Activated effector memory CD4-positive, alpha-beta T cell treated with anti-CD3 and anti-CD28 coated beads, Interleukin-2, amount 50 U/mL, for 16 hours (primary cell): ENCODE data around the gene DCST1.

Experiments used
- DNase-seq: peaks from one replicate; pipeline ENCODE4 v3.0.0-alpha.2; 2020

DCST1 gene

DNA sequence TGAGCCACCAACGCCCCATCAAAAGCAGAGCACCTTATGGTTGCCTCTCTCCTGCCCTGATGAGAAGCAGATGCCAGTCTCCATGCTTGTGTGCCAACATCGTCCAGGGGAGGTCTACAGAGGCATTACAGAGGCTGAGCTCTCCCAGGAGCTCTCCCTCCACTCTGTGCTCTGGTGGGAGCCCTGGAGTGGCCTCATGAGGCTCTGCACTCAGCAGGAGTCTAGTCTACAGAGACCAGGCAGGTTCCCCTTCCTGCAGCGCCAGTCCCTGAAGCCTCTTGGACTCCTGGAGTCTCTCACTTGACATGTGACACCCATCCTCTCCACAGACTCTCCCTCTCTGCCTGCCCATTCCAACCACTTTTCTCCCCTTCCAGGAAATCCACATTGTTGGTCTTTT lies 3.4 kb downstream of the DCST1 start:
- DNase-seq = no peak

DNA sequence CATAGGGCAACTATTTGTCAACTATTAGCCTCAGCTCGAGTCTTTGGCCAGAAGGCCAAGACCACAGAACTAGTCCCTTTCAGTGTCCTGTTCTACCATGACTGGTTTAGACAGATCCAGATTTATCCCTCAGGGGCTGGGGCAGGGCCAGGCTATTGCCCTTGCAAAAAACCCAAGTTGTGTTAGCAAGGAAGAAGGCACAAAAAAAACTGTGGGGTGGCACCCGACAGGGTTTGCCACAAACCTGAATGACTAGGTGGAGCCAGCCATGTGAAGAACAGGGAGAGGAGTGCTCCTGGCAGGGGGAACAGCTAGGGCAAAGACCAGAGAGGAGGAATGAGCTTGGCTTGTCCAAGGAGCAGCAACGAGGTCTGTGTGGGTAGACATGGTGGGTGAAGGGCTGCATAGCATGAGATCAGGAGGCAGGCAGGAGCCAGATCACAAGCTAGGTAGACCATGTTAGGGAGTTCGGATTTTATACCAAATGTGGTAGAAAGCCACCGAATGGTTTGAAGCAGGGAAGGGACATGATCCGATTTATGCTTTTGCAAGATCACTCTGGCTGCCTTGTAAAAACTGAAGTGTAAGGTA lies 4.3 kb downstream of the DCST1 start:
- DNase-seq = no peak

DNA sequence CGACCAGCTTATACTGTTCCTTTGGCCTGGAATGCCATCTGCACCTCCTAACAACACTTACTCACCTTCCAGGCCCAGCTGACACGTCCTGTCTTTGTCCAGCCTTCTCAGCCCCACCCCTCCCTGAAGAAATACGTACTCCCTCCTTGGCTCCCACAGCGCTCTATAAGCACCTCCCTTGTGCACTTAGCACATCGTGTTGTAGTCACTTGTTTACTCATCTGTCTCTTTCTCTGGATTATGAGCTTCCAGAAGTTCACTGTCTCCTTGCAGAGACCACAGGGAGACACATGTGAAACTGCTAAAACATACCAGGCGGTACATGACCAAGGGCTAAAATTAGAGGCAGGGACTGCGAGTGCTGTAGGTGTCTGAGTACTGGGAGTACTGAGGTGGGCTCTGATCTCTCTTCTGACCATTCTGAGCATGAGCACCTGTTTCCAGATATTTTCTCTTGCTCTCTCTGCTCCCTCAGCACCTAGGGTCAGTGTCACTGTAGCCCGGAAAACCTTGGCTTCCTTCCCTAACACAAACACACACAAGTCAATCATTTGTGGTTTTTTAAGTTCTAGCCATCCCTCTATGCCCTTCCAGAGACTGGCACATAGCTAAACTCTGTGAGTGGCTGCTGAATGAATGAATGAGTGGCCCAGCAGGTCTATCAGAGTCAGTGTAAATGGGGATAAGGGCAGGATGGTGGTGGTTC lies 5.1 kb downstream of the DCST1 start:
- no peak for DNase-seq

DNA sequence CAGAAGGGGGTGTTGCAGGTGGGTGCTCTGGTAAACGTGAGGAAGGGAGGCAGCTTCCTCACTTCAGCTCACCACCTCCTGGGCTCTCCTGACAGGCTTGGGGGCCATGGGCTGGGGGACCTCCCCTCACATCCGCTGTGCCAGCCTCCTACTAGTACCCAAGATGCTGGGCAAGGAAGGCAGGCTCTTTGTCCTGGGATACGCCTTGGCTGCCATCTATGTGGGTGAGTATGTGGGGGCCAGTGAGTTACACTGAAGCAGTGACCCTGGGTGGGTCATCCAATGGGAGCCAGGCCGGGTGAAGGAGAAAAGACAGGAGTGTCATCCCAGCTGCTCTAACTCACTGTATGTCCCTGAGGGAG lies 5.7 kb downstream of the DCST1 start:
- no peak for DNase-seq

DNA sequence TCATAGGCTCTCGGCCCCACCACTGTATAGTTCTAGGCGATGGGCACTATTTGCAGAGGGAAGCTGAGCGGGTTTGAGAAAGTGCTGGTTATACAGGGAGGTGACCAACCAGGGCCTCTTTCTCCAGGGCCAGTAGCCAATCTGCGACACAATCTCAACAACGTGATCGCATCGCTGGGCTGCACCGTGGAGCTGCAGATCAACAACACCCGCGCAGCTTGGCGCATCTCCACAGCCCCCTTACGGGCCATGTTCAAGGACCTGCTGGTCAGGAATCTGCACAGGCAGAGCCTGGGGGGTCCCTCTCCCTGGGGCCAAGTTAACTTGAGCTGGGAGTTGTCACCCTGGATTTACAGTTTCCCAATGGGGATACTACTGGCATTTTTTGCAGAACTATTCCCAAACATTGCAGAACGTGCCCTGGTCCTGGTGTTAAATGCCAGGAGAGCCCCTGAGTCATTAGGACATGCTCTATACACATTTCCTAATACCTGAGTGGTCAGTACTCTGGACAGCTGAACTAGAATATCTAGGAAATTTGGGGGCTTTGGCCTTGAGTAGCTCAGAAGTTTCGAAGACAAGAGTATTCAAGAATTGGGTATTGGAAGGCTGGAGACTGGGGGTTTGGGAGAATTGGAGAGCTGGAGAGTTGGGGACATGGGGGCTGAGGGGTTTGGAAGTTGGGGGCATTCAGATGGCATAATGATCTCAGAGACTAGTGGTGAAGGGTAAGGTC lies 6.9 kb downstream of the DCST1 start:
- no peak for DNase-seq

DNA sequence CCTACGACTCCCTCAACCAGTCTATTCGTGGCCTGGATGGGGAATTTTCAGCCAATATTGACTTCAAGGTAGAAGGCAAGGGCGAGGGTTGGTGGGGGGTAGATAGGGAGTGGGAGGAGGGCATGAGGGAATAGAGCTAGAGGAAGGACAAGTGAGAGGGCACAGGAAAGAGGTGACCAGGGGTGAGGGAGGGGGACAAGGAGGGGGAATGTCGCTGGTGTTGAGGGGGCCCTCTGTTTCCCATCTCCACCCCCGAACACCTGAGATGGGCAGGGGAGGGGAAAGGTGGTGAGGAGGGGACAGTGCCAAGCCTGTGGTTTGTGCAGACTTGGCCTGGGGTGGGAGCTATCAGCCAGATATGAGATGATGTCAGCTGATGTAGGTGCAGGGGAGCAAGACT lies 9.2 kb downstream of the DCST1 start:
- DNase-seq = no peak

DNA sequence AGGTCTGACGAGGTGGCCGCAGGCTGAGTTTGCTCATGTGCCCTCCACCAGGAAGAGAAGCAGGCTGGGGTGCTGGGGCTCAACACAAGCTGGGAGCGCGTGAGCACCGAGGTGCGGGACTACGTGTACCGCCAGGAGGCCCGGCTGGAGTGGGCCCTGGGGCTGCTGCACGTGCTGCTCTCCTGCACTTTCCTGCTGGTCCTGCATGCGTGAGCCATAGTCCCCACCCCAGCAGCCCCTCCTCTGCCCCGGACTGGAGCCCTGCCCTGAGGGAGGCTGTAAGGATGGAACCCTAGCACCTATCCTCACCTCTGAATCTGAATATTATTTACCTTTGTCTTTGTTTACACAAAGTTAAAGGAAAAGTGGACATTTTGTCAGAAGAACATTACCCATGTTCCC lies 9.7 kb downstream of the DCST1 start:
- no peak for DNase-seq

DNA sequence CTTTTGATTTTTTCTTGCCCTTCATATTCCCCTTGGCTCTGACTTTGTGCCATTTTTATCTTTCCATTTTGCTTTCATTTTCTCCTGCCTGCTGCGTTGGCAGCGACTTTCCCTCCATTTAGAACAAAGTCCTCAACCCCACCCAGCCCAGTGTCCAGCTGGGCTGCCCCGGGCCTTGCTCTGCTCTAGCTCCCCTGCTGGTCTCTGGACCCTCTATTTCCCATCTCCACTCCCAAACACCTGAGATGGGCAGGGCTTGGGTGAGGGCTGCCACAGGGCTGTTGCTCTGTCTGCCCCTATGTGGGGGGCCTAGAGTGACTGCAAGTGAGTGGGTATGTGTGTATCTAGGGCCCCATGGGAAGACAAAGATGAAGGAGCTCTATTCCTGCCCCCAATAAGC lies 10.2 kb downstream of the DCST1 start:
- no peak for DNase-seq

DNA sequence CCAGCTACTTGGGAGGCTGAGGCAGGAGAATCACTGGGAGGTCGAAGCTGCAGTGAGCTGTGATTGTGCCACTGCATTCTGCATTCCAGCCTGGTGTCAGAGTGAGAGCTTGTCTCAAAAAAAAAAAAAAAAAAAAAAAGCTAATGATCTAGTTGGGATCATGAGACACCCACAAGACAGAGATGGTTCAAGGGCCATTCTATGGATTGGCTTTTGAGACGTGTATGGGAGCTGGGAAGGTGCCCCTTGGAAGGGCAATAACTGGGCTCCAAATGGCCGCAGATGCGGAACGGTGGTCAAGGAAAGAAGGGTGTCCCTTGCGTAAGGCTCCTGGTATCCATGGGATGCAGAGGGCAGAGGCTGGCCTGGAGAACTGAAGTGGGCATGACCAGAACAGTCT lies 10.7 kb downstream of the DCST1 start:
- DNase-seq = no peak

DNA sequence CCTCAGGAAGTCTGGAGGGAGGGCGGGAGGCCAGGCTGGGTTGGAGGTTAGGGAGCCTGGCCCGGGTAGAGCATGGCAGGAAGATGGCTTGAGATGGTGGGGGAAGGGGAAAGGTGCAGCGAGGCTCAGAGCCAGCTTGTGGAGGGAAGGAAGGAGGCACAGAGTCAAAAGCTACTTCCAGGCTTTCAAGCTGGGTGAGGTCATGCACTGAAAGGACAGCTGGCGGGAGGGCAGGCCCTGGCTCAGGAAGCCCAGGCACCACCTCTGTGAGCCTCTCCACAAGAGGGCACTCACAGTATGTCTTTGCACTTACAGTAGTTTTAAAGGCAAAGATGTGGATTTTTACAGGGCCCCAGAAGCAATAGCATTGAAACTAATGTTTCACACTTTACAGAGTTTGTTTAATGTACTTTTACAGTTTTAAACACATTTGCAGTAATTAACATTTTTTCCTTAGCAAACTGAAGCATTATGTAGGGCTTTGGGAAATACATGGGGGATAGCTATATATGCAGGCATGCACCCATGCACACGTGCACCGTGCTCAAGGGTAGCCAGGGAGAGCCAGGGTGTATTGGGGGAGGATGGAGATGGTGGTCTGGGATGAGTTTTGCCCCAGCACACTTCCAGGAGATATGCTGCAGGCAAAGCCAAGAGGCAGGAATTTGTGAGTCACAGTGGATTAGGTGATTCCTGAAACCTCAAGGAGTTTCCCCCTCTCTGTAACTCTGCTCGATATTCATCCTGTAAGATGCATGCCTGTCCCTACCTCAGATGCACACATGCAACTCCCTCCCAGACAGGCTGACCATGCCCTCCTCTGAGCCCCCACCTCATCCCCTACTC lies 11.4 kb downstream of the DCST1 start:
- DNase-seq = peak; percentile 84

DNA sequence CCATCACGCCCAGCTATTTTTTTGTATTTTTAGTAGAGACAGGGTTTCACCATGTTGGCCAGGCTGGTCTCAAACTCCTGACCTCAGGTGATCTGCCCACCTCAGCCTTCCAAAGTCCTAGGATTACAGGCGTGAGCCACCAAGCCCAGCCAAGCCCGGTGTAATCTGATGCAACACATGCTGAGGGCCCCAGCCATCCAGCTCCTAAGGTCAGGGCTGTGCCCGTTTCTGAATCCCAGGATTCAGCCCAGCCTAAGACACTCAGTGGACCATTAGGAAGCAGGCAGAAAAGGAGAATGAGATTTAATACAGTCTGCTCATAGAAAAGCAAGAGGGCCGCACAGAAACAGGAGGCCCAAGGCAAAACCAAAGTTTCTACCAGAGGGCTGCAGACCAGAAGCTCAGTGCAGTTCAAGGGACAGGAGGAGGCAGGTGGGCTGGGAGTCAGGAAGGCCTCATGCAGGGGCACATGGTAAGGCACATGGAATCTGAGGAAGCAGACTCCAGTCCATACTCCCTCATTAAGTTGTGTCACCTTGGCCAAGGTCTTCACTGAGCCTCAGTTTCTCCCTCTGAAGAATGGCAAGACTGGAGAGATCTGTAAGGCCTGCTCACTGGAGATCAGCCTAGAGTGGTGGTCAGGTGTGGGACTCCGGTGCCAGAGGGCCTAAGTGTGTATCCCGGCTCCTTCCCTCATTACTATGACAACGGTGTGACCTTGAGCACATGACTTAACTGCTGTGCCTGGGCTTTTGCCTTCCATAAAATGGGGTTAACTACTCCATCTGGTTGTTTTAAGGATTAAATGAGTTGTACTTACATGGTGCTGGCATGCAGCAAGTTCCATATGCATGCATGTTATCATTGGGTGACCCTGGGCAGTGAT lies 15.1 kb downstream of the DCST1 start:
- no peak for DNase-seq

DNA sequence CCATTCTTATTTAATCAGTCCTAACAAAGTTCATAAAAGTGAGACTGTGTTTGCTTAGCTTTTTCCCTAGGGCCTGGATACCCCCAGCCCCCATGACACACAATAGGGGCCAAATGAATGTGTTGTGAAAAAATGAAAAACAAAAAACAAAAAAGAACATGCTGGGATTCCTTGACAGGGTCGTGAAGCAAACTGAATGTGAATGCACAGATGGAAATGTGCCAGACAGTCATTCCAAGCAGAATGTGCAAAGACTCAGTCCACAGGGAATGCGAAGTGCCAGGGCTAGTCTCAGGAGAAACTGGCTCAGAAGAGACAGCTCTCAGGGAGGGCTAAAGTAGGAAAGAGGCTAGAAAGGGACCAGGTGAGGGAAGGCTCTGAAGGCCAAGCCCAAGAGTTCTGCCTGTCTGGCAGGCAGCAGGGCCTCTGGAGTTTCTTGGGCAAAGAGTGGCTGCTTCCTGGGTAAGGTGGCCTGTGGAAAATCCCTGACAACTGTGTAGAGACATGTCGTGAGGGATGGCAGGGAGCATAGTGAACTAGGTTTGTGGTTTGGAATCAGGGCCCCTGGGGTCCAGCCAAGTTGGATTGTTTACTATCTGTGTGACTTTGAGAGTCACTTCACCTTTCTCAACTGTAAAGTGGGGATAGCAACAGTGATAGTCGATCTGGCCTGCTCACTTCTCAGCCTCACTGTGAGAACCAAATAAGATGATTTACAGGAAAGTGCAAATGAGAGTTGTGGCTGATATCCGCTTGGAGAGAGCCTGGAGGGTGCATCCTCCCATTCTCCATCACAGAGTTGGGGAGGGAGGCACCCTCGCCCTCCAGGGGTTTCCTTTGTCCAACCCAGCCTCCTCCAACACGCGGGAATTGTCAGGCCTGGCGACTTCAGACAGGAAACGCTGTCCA lies 16.3 kb downstream of the DCST1 start:
- no peak for DNase-seq

DNA sequence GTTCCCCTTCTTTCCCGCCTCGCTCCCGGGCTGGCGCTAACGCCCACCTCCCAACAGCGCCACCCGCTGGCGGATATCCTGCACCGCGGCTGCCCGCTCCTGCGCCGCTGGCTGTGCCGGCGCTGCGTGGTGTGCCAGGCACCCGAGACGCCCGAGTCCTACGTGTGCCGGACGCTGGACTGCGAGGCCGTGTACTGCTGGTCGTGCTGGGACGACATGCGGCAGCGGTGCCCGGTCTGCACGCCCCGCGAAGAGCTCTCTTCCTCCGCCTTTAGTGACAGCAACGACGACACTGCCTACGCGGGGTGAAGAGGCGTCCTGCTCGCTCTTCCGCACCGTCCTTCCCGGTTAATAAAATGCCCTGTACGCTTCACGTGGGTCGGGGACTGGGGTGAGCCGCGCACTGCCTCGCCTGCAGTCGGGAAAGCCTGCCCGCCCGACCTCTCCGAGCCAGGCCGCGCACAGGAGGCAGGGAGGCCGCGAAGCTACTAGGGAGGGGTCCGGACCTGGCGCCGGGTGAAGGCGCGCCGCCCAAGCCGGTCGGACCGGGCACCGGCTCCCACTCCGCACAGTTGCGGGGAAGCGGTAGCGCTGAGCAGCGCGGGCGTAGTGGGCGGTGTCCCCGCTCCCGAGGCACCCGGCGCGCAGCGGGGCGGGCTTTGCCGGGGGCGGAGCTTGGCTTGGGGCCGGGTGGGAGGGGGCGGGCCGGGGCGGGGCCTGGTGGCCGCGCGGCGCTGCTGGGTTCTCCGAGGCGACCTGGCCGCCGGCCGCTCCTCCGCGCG lies 17.1 kb downstream of the DCST1 start, which contains the start of gene ADAM15:
TSS of gene ADAM15 (plus strand) at position 757 of the 782 bp plus-strand sequence. CDS start 71 bp downstream, outside the sequence.
- DNase-seq = peak; percentile 93

DNA sequence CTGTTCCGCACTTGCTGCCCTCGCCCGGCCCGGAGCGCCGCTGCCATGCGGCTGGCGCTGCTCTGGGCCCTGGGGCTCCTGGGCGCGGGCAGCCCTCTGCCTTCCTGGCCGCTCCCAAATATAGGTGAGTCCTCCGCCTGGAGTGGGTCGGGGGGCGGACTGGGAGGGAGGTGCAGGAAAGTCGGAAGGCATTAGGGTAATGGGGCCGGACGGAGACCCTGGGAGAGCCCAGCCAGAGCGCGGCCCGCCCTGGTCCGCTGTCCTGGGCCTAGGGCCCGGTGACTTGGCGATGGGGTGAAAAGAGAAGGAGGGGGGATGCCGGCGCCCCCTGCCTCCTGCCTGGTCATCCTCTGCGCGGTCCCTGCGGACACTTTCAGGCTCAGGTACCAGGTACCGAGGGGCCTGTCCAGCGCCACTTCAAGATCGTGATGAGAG lies 17.7 kb downstream of the DCST1 start:
- DNase-seq = no peak

DNA sequence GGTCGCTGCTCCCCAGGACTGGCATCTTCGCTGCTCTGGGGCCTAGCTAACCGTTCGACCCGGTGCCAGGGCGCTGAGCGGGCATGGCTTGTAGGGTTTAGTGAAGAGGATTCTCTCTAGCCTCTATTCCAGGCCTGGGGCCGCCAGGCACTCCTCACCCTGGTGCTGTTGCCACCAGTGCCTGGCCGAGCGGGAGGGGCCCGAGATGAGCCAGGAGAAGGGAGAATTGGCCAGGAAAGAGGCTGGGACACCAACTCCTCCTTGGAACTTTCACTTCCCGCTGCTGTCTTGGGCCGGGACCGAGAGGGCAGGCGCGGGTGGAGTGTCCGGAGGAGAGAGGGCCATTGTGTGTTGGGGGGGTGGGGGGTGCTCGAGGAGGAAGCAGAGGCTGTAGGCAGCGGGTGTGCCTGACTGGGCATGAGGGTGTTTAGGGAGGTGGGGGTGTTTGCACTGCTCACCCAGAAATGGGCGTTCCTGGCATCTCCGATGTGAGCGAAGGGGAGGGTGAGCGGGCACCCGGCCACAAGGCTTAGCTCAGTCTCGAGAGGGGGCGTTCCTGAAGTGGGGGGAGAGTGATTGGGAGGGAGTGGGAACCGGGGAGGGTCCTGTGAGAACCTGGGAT lies 18.3 kb downstream of the DCST1 start:
- peak; percentile 80 for DNase-seq

DNA sequence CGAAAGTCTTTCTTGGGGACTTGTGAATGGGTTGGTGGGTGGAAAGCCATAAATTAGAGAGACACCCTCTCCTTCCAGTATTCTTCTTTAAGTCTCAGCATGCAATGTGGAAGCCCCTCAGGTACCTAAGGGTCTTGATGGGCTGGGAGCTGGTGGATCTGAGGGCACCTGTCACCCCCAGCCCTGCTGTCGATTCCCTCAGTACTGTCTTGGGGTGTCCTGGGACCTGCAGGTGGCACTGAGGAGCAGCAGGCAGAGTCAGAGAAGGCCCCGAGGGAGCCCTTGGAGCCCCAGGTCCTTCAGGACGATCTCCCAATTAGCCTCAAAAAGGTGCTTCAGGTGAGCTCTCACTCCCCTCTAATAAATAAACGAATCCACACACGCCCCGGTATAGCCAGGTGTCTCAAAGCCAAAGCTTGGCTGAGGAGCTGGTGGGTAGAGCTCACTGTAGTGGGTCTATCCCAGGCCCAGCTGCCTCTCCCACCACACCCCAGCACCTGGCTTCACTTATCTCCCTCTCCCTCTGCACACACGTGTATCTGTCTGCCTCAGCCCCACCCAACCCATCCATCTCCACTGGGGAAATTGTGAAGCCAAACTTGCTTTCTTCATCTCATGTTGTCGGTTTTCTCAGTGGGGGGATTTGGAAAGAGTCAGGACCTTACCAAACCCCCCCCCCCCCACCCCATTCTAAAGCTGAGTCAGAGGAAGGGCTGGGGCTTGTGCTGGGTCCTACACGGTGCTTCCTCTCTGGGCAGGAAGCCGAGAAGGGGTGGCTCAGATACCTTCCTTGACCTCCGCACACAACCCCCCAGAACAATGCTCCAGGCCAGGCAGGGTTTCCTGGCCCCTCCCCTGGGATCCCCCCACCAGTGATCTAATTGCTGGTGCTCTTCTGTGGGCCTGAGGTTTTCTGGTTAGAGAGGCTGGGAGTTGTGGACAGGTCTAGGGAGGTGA lies 19.1 kb downstream of the DCST1 start:
- peak; percentile 73 for DNase-seq

DNA sequence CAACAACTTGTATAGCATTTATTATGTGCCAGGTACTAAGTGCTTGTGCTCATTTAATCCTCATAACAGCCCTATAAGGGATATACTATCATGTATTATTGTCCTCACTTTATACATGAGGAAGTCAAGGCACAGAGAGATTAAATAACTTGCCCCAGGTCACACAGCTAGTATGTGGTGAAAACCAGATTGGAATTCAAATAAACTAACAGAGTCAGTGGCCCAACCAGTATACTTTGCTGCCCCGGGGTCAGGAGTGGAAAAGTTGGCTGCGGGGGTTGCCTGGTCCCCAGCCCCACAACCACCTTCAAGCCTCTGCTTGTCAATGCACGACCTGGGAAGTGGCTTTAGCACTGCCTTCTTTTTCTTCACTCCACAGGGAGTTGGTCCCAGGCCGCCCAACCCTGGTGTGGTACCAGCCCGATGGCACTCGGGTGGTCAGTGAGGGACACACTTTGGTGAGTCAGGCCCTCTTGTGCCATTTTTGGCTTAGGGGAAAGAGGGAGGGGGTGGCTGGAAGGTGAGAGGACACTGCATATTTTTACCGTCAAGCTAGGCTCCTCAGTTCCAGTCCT lies 20.0 kb downstream of the DCST1 start:
- DNase-seq = no peak

DNA sequence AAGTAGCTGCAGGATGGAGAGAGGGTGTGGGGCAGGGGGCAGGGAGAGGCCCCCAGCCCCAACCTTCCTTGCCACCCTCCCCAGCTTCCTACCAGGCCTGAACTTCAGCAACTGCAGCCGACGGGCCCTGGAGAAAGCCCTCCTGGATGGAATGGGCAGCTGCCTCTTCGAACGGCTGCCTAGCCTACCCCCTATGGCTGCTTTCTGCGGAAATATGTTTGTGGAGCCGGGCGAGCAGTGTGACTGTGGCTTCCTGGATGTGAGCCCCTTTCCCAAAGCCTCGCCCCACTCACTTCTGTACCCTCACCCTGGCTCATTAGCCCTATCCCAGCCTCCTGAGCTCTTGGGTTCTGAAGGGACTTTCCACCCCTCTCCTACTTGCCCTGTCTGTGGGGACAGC lies 23.5 kb downstream of the DCST1 start:
- DNase-seq = no peak
